ENCODE results near the gene SEC11C. TPM values are rescaled to one million over a fixed set of nuclear protein-coding genes. Genes with fewer than 3 reads are reported as not detected.

Gene SEC11C
- total RNA-seq, 1 donor from 2014 or later = 53.4 TPM

GRCh38 chr18:59182673-59183072, 43.0 kb downstream of the SEC11C start:
- Histone ChIP-seq H4K20me1 (ENCODE audit: low read depth) (no peaks in the 10 kb centered on the region), H3K9ac (no peak overlapping the region), H2AFZ (replicated peaks) (no peak overlapping the region), H3K4me3 (no peak overlapping the region), H3K4me2 (no peak overlapping the region), H3K79me2 (ENCODE audit: low read depth) (no peaks in the 10 kb centered on the region), H3K36me3 (no peaks in the 10 kb centered on the region), H3F3A (ENCODE audit: low read depth) (no peaks in the 10 kb centered on the region), H3K4me1 (no peaks in the 10 kb centered on the region), H3K27ac (no peak overlapping the region), H3K9me3 (ENCODE audit: low read depth) (no peaks in the 10 kb centered on the region), H3K27me3 (no peaks in the 10 kb centered on the region)
- H3K36me3 Mint-ChIP-seq = no peaks in the 10 kb centered on the region
- no peak overlapping the region for H3K4me3 Mint-ChIP-seq
- no peak for DNase-seq (ENCODE audit: low spot score)
- peaks cover 2% of the 10 kb centered on the region for H3K27me3 Mint-ChIP-seq (ENCODE audit: insufficient read depth, low read depth)
- no peak overlapping the region for H3K27ac Mint-ChIP-seq
- H3K4me1 Mint-ChIP-seq = no peaks in the 10 kb centered on the region
- no peaks in the 10 kb centered on the region for H3K9me3 Mint-ChIP-seq
- TF ChIP-seq, protein P1, sequence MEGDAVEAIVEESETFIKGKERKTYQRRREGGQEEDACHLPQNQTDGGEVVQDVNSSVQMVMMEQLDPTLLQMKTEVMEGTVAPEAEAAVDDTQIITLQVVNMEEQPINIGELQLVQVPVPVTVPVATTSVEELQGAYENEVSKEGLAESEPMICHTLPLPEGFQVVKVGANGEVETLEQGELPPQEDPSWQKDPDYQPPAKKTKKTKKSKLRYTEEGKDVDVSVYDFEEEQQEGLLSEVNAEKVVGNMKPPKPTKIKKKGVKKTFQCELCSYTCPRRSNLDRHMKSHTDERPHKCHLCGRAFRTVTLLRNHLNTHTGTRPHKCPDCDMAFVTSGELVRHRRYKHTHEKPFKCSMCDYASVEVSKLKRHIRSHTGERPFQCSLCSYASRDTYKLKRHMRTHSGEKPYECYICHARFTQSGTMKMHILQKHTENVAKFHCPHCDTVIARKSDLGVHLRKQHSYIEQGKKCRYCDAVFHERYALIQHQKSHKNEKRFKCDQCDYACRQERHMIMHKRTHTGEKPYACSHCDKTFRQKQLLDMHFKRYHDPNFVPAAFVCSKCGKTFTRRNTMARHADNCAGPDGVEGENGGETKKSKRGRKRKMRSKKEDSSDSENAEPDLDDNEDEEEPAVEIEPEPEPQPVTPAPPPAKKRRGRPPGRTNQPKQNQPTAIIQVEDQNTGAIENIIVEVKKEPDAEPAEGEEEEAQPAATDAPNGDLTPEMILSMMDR (IDR thresholded peaks at IDR 0.05) = no peak
- TF ChIP-seq EZH2 (IDR thresholded peaks at IDR 0.05) (no peak), EZH2phosphoT487 (IDR thresholded peaks at IDR 0.05) (no peak)

DNA sequence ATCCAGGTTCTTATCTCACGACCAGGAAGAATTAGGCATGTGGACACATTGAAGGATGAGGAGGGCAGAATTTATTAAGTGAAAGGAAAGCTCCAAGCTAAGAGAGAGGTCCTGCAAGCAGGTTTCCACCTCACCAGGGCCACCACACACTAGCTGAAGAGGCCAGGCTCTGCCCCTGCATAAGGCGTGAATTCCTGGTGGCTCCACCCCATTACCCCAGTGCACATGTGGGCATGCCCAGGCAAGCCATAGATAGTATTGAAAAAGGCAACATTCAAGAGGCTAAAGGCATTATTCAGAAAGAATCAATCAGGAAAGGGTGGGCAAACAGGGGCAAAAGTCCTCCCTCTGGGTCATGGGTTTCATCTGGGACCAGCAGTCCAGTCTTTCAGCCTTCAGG, 49.3 kb downstream of the SEC11C start:
- H2AFZ ChIP-seq (replicated peaks) = no peak overlapping the region
- TF ChIP-seq, protein P1 (IDR thresholded peaks at IDR 0.05) = no peak
- TF ChIP-seq EZH2phosphoT487 (IDR thresholded peaks at IDR 0.05) (no peak), EZH2 (IDR thresholded peaks at IDR 0.05) (no peak)

GRCh38 chr18:59189746-59190145, 50.1 kb downstream of the SEC11C start:
- H3K4me2 ChIP-seq = no peak overlapping the region
- H3F3A ChIP-seq (ENCODE audit: low read depth) = no peaks in the 10 kb centered on the region
- no peak for DNase-seq (ENCODE audit: low spot score)
- no peaks in the 10 kb centered on the region for H3K27me3 Mint-ChIP-seq (ENCODE audit: insufficient read depth, low read depth)
- H3K27ac Mint-ChIP-seq = no peak overlapping the region
- H3K9me3 Mint-ChIP-seq = no peaks in the 10 kb centered on the region
- H2AFZ ChIP-seq (replicated peaks) = no peak overlapping the region
- H3K4me1 ChIP-seq = no peaks in the 10 kb centered on the region
- H3K9me3 ChIP-seq (ENCODE audit: low read depth) = no peaks in the 10 kb centered on the region
- no peak overlapping the region for H3K4me3 Mint-ChIP-seq
- H3K27ac ChIP-seq = no peak overlapping the region
- no peaks in the 10 kb centered on the region for H3K36me3 ChIP-seq
- H4K20me1 ChIP-seq (ENCODE audit: low read depth) = no peaks in the 10 kb centered on the region
- H3K27me3 ChIP-seq = no peaks in the 10 kb centered on the region
- H3K9ac ChIP-seq = no peak overlapping the region
- TF ChIP-seq EZH2 (IDR thresholded peaks at IDR 0.05) (no peak), EZH2phosphoT487 (IDR thresholded peaks at IDR 0.05) (no peak)
- TF ChIP-seq, protein P1 (IDR thresholded peaks at IDR 0.05) = no peak
- H3K4me3 ChIP-seq = no peak overlapping the region
- no peaks in the 10 kb centered on the region for H3K4me1 Mint-ChIP-seq
- no peaks in the 10 kb centered on the region for H3K36me3 Mint-ChIP-seq
- no peaks in the 10 kb centered on the region for H3K79me2 ChIP-seq (ENCODE audit: low read depth)

More for the DNA sequence above, 49.3 kb downstream of the SEC11C start:
- H3K27ac ChIP-seq = no peak overlapping the region
- no peak overlapping the region for H3K4me3 ChIP-seq
- H4K20me1 ChIP-seq (ENCODE audit: low read depth) = no peaks in the 10 kb centered on the region
- no peaks in the 10 kb centered on the region for H3K9me3 ChIP-seq (ENCODE audit: low read depth)
- Mint-ChIP-seq H3K9me3 (no peaks in the 10 kb centered on the region), H3K27ac (no peak overlapping the region), H3K27me3 (ENCODE audit: insufficient read depth, low read depth) (no peaks in the 10 kb centered on the region), H3K4me3 (no peak overlapping the region), H3K4me1 (no peaks in the 10 kb centered on the region), H3K36me3 (no peaks in the 10 kb centered on the region)
- H3K4me1 ChIP-seq = no peaks in the 10 kb centered on the region
- no peaks in the 10 kb centered on the region for H3K79me2 ChIP-seq (ENCODE audit: low read depth)
- no peaks in the 10 kb centered on the region for H3F3A ChIP-seq (ENCODE audit: low read depth)
- H3K4me2 ChIP-seq = no peak overlapping the region
- H3K36me3 ChIP-seq = no peaks in the 10 kb centered on the region
- no peaks in the 10 kb centered on the region for H3K27me3 ChIP-seq
- DNase-seq (ENCODE audit: low spot score) = no peak
- H3K9ac ChIP-seq = no peak overlapping the region

All from neural progenitor cell (in vitro differentiated cells).